ENCODE results near the gene MCOLN1.

The MCOLN1 gene

GRCh38 chr19:7522072-7522922 lies at the start of gene MCOLN1:
TSS of gene MCOLN1 (plus strand) at chr19:7522624. CDS start at chr19:7522751, 127 bp downstream.
- DNase-seq = peak; percentile 96 to 99

- DNase-seq = no peak
These were observed 46.8 kb upstream of the MCOLN1 start for GRCh38 chr19:7475665-7476064.

GRCh38 chr19:7476241-7476640 lies 46.2 kb upstream of the MCOLN1 start:
- no peak for DNase-seq

- DNase-seq = no peak
These were observed 45.5 kb upstream of the MCOLN1 start for GRCh38 chr19:7476777-7477494.

- no peak for DNase-seq
These were observed 44.7 kb upstream of the MCOLN1 start for GRCh38 chr19:7477758-7478157.

GRCh38 chr19:7478173-7478842 lies 44.1 kb upstream of the MCOLN1 start:
- DNase-seq = no peak

- no peak for DNase-seq
These were observed 43.6 kb upstream of the MCOLN1 start for GRCh38 chr19:7478843-7479227.

- DNase-seq = no peak
These were observed 42.0 kb upstream of the MCOLN1 start for GRCh38 chr19:7480222-7480969.

GRCh38 chr19:7480970-7481255 lies 41.5 kb upstream of the MCOLN1 start:
- peak; percentile 39 to 40 for DNase-seq

- no peak for DNase-seq
These were observed 39.6 kb upstream of the MCOLN1 start for GRCh38 chr19:7482584-7483439.

- no peak for DNase-seq
These were observed 38.7 kb upstream of the MCOLN1 start for GRCh38 chr19:7483720-7484201.

- DNase-seq = no peak
These were observed 35.5 kb upstream of the MCOLN1 start for GRCh38 chr19:7486923-7487322.

GRCh38 chr19:7488736-7489353 lies 33.6 kb upstream of the MCOLN1 start, which contains the start of gene PEX11G:
TSS of gene PEX11G (minus strand) at chr19:7489035. CDS start at chr19:7489010, 25 bp downstream.
- peak; percentile 76 to 93 for DNase-seq

- no peak for DNase-seq
These were observed 32.8 kb upstream of the MCOLN1 start for GRCh38 chr19:7489609-7490044.

- peak; percentile 95 to 99 for DNase-seq
These were observed 30.3 kb upstream of the MCOLN1 start for GRCh38 chr19:7492142-7492541.

- peak in 1 of 2 donors; percentile 20 for DNase-seq
These were observed 29.9 kb upstream of the MCOLN1 start for GRCh38 chr19:7492558-7492957.

GRCh38 chr19:7494416-7495098 lies 27.9 kb upstream of the MCOLN1 start:
- DNase-seq = no peak

GRCh38 chr19:7497292-7497691 lies 25.1 kb upstream of the MCOLN1 start:
- peak in 1 of 2 donors; percentile 32 for DNase-seq

- DNase-seq = no peak
These were observed 21.5 kb upstream of the MCOLN1 start for GRCh38 chr19:7500811-7501450.

- no peak for DNase-seq
These were observed 19.9 kb upstream of the MCOLN1 start for GRCh38 chr19:7502552-7502951.

All from inflammatory macrophage treated with lipopolysaccharide for 1 hour (primary cell).